ENCODE measurements around the gene NPAS4.

- TF ChIP-seq, protein P1, sequence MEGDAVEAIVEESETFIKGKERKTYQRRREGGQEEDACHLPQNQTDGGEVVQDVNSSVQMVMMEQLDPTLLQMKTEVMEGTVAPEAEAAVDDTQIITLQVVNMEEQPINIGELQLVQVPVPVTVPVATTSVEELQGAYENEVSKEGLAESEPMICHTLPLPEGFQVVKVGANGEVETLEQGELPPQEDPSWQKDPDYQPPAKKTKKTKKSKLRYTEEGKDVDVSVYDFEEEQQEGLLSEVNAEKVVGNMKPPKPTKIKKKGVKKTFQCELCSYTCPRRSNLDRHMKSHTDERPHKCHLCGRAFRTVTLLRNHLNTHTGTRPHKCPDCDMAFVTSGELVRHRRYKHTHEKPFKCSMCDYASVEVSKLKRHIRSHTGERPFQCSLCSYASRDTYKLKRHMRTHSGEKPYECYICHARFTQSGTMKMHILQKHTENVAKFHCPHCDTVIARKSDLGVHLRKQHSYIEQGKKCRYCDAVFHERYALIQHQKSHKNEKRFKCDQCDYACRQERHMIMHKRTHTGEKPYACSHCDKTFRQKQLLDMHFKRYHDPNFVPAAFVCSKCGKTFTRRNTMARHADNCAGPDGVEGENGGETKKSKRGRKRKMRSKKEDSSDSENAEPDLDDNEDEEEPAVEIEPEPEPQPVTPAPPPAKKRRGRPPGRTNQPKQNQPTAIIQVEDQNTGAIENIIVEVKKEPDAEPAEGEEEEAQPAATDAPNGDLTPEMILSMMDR (IDR thresholded peaks at IDR 0.05; ENCODE audit: low read depth, low read length) = peak; percentile 96
- TF ChIP-seq, protein P2, sequence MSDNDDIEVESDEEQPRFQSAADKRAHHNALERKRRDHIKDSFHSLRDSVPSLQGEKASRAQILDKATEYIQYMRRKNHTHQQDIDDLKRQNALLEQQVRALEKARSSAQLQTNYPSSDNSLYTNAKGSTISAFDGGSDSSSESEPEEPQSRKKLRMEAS (IDR thresholded peaks at IDR 0.05; ENCODE audit: low read depth, low read length) = no peak; the same call in 1 of the 2 replicates
Measured at GRCh38 chr11:66386171-66387069, 34.4 kb upstream of the NPAS4 start.
